Panc1 (cell line): ENCODE measurements around the gene CAMP.

ENCODE experiments used
- CTCF ChIP-seq: fragments of 450-650 bp; IDR thresholded peaks from 2 replicates; pipeline ENCODE4 v1.5.1; 2017; ENCODE audit warnings: mild to moderate bottlenecking
- REST ChIP-seq, 2 experiments: IDR thresholded peaks; 2 replicates each; pipeline ENCODE4 v1.6.1; 2011 to 2012; ENCODE audit warnings: low read depth in 2 of 2, control low read depth in 1 of 2, low read length in 1 of 2, mild to moderate bottlenecking in 1 of 2, moderate library complexity in 1 of 2; ENCODE audit not compliant: insufficient read depth in 1 of 2

GRCh38 chr3:48236531-48236930 is 13.2 kb downstream of the CAMP start:
- TF ChIP-seq CTCF, result no peak
- TF ChIP-seq REST (IDR thresholded peaks at IDR 0.05; ENCODE audit: insufficient read depth in 1 of 2, low read depth in 2 of 2, low read length in 1 of 2), result no peak
